PC-3 (cell line): Measurements from ENCODE around the gene SFXN1.

Experiments
- CTCF ChIP-seq: fragments of 300-600 bp; sonication (generic); conservative IDR thresholded peaks from 2 replicates; pipeline ENCODE4 v1.5.1; 2017; ENCODE audit warnings: antibody characterized with exemption, low read depth, mild to moderate bottlenecking, low read length
- EZH2 ChIP-seq: fragments of 300-600 bp; sonication (generic); IDR thresholded peaks from one replicate; pipeline ENCODE4 v1.6.1; 2017; ENCODE audit warnings: antibody characterized with exemption, mild to moderate bottlenecking, low read length; ENCODE audit not compliant: unreplicated experiment
- EZH2phosphoT487 ChIP-seq: fragments of 300-600 bp; sonication (generic); IDR thresholded peaks from 2 replicates; pipeline ENCODE4 v1.6.1; 2018; ENCODE audit warnings: mild to moderate bottlenecking, antibody characterized with exemption, low read length, borderline replicate concordance

GRCh38 chr5:175448276-175448675 lies 30.1 kb upstream of the SFXN1 start:
- TF ChIP-seq CTCF = no peak
- no peak for TF ChIP-seq EZH2
- no peak for TF ChIP-seq EZH2phosphoT487
